ENCODE measurements around the gene MED9. TPM values are rescaled to one million over a fixed set of nuclear protein-coding genes. Genes with fewer than 3 reads are reported as not detected.

Gene MED9
- total and polyA plus RNA-seq, 9 of the 15 experiments (the other 6 are each of a cell fraction or from before 2014, with no cell fraction given): 2.2 to 15.8 (median 12.7) TPM

- TF ChIP-seq MAFG (tag; conservative IDR thresholded peaks at IDR 0.05): peak; percentile 93
- peak; percentile 95 for TF ChIP-seq ZNF316 (IDR thresholded peaks at IDR 0.05)
- TF ChIP-seq SRF (CRISPR knock-in tag; IDR thresholded peaks at IDR 0.05): peak in 1 of 2 experiments; percentile 93; a peak in 2 of 4 replicates
- TF ChIP-seq NFRKB (IDR thresholded peaks at IDR 0.05; ENCODE audit: low read depth): no peak
- TF ChIP-seq NR2C2 (CRISPR knock-in tag; IDR thresholded peaks at IDR 0.05): no peak
- no peak for TF ChIP-seq NR2C2 (tag; IDR thresholded peaks at IDR 0.05)
- peak; percentile 7; the same call in 1 of the 2 replicates for TF ChIP-seq PKNOX1 (IDR thresholded peaks at IDR 0.05)
- TF ChIP-seq PHTF2 (CRISPR knock-in tag; IDR thresholded peaks at IDR 0.05): no peak
- TF ChIP-seq CBFA2T3 (IDR thresholded peaks at IDR 0.05): peak; percentile 13; the same call in 1 of the 2 replicates
- no peak for TF ChIP-seq THAP12 (CRISPR knock-in tag; IDR thresholded peaks at IDR 0.05)
- no peak for TF ChIP-seq STAT5A (IDR thresholded peaks at IDR 0.05; ENCODE audit: borderline replicate concordance, low read length)
- TF ChIP-seq HCFC1 (IDR thresholded peaks at IDR 0.05; ENCODE audit: low read depth, low read length): no peak
- no peak for TF ChIP-seq EWSR1 (IDR thresholded peaks at IDR 0.05; ENCODE audit: borderline replicate concordance, low read depth, partially characterized antibody)
- TF ChIP-seq ZNF785 (CRISPR knock-in tag; IDR thresholded peaks at IDR 0.05): no peak
- 0 out of 4 replicates have a peak, but pooled peaks of 1 of the 2 experiments have one; percentile 6 for TF ChIP-seq KDM1A (IDR thresholded peaks at IDR 0.05)
- no peak for TF ChIP-seq ZNF232 (CRISPR knock-in tag; IDR thresholded peaks at IDR 0.05)
- peak in 1 of 2 experiments; percentile 21; a peak in 1 of 4 replicates for TF ChIP-seq MNT (conservative IDR thresholded peaks at IDR 0.05)
- peak; percentile 57; the same call in 1 of the 2 replicates for TF ChIP-seq MAFK (IDR thresholded peaks at IDR 0.05; ENCODE audit: low read length)
- no peak for TF ChIP-seq RBM15 (IDR thresholded peaks at IDR 0.05; ENCODE audit: insufficient read depth, low read length)
- 0 out of 2 replicates have a peak, but pooled peaks have one; percentile 25 for TF ChIP-seq DPF2 (IDR thresholded peaks at IDR 0.05)
- TF ChIP-seq USF1 (CRISPR knock-in tag; IDR thresholded peaks at IDR 0.05): no peak
- no peak for TF ChIP-seq ZBTB9 (CRISPR knock-in tag; IDR thresholded peaks at IDR 0.05)
These were observed 61.9 kb downstream of the MED9 start (continued) for GRCh38 chr17:17538417-17539391.

All from K562 (cell line).